Measurements from ENCODE around the gene UFL1.

DNA sequence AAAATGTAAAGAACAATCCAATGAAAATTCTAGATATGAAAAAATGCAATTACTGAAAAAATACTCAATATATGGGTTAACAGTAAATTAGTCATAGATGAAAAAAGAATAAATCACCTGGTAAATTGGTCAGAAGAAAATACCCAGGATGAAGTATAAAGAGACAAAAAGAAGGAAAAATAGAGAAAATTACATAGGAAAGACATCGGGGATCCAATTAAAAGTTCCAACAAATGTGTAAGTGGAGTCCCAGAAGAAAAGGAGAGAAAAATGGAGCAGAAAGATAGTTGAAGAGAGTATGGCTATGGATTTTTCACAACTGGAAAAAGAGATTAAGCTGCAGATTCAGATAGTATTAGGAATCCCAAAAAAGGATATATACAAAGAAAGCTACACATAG, 18.7 kb upstream of the UFL1 start:
- no peak for TF ChIP-seq CTCF (IDR thresholded peaks at IDR 0.05; ENCODE audit: low read depth, low read length)
- no peak for TF ChIP-seq POLR2A (IDR thresholded peaks at IDR 0.05; ENCODE audit: extremely low read depth, insufficient read length)
